SK-N-SH (cell line): Measurements from ENCODE around the gene C12orf43. TPM values are rescaled to one million over a fixed set of nuclear protein-coding genes. Genes with fewer than 3 reads are reported as not detected.

Source experiments
- CTCF ChIA-PET: fragments of 300-600, 350-600 bp; formaldehyde crosslinking; extraction: SDS; loops from one replicate; lab custom pipeline; 2021; lab: Yijun Ruan, JAX
- POLR2A ChIA-PET: fragments of 350-600 bp; sonication (Branson Sonifier 250); formaldehyde crosslinking; extraction: SDS; loops from one replicate; lab custom pipeline; 2020; ENCODE audit warnings: antibody characterized with exemption, inconsistent platforms; lab: Yijun Ruan, JAX
- DNase-seq: peaks from one replicate; pipeline ENCODE4 v3.0.0; 2012
- H2AFZ ChIP-seq: fragments of 200-600 bp; sonication (generic); 2 replicates; pipeline ENCODE4 v1.8.1; 2016; ENCODE audit warnings: antibody characterized with exemption, mild to moderate bottlenecking, low read depth
- H3F3A ChIP-seq: fragments of 200-600 bp; sonication (generic); replicated peaks from 2 replicates; pipeline ENCODE3; 2016; ENCODE audit warnings: antibody characterized with exemption, mild to moderate bottlenecking; ENCODE audit not compliant: insufficient read depth
- H3K27ac ChIP-seq, 2 experiments: fragments of 200-500 bp in 1 of 2; fragments of 200-600 bp in 1 of 2; sonication (Bioruptor generic) in 1 of 2; sonication (generic), shearing (Covaris generic) in 1 of 2; 2 replicates each; pipeline versions ENCODE4 v1.5.1 to v1.6.1; 2014 to 2016; ENCODE audit warnings: low read depth in 2 of 2, inconsistent platforms in 1 of 2, low read length in 1 of 2, mild to moderate bottlenecking in 1 of 2, mixed read lengths in 1 of 2
- H3K27me3 ChIP-seq: fragments of 200-600 bp; sonication (generic), shearing (Covaris generic); 2 replicates; pipeline ENCODE4 v1.6.1; 2016; ENCODE audit warnings: mixed run types; ENCODE audit not compliant: insufficient read depth
- H3K36me3 ChIP-seq, 2 experiments: fragments of 200-500 bp in 1 of 2; fragments of 200-600 bp in 1 of 2; sonication (Bioruptor generic) in 1 of 2; sonication (generic) in 1 of 2; replicated peaks in 1 of 2; 2 replicates each; pipeline versions ENCODE3 to v1.5.1; 2014 to 2016; ENCODE audit warnings: low read length in 1 of 2, mild to moderate bottlenecking in 1 of 2; ENCODE audit not compliant: insufficient read depth in 2 of 2, control insufficient read depth in 1 of 2
- H3K4me1 ChIP-seq, 2 experiments: fragments of 200-500 bp in 1 of 2; fragments of 200-600 bp in 1 of 2; sonication (Bioruptor generic) in 1 of 2; sonication (generic), shearing (Covaris generic) in 1 of 2; 2 replicates each; pipeline versions ENCODE4 v1.5.1 to v1.6.1; 2014 to 2016; ENCODE audit warnings: low read depth in 1 of 2, low read length in 1 of 2, mixed run types in 1 of 2; ENCODE audit not compliant: insufficient read depth in 2 of 2, control insufficient read depth in 1 of 2
- H3K4me2 ChIP-seq: fragments of 200-600 bp; sonication (generic), shearing (Covaris generic); 2 replicates; pipeline ENCODE4 v1.6.1; 2017; ENCODE audit warnings: mixed run types
- H3K4me3 ChIP-seq, 2 experiments: fragments of 200-500 bp in 1 of 2; fragments of 200-600 bp in 1 of 2; sonication (Bioruptor generic) in 1 of 2; sonication (generic), shearing (Covaris generic) in 1 of 2; 2 replicates each; pipeline versions ENCODE4 v1.5.1 to v1.8.1; 2014 to 2016; ENCODE audit warnings: low read depth in 2 of 2, inconsistent platforms in 1 of 2, low read length in 1 of 2, mild to moderate bottlenecking in 1 of 2, mixed read lengths in 1 of 2, moderate library complexity in 1 of 2
- H3K79me2 ChIP-seq: fragments of 200-600 bp; sonication (generic); 2 replicates; pipeline ENCODE4 v1.8.1; 2017; ENCODE audit warnings: mild to moderate bottlenecking; ENCODE audit not compliant: insufficient read depth
- H3K9ac ChIP-seq: fragments of 200-600 bp; sonication (generic); 2 replicates; pipeline ENCODE4 v1.6.1; 2017; ENCODE audit warnings: mixed run types
- H3K9me2 ChIP-seq: fragments of 200-600 bp; sonication (generic); 2 replicates; pipeline ENCODE4 v1.6.1; 2017; ENCODE audit warnings: mixed run types
- H3K9me3 ChIP-seq: fragments of 200-600 bp; sonication (generic); 2 replicates; pipeline ENCODE4 v1.6.1; 2017; ENCODE audit warnings: mixed run types, mild to moderate bottlenecking, moderate library complexity
- H4K20me1 ChIP-seq: fragments of 200-600 bp; sonication (generic); 2 replicates; pipeline ENCODE4 v1.6.1; 2017; ENCODE audit warnings: mild to moderate bottlenecking, mixed run types; ENCODE audit not compliant: insufficient read depth
- CHD2 ChIP-seq: fragments of 150-350 bp; IDR thresholded peaks from 2 replicates; pipeline ENCODE4 v1.6.1; 2018; ENCODE audit warnings: low read length; ENCODE audit not compliant: partially characterized antibody
- ELF1 ChIP-seq: IDR thresholded peaks from 2 replicates; pipeline ENCODE4 v1.4.0; 2012
- FOXJ3 ChIP-seq: sonication (generic); formaldehyde crosslinking; IDR thresholded peaks from 2 replicates; pipeline ENCODE4 v1.5.1; 2020; ENCODE audit warnings: mild to moderate bottlenecking, missing genetic modification reagents
- GABPA ChIP-seq: IDR thresholded peaks from 2 replicates; pipeline ENCODE4 v1.4.0; 2012; ENCODE audit warnings: low read depth, mild to moderate bottlenecking
- GATA2 ChIP-seq: sonication (generic); formaldehyde crosslinking; IDR thresholded peaks from 2 replicates; pipeline ENCODE4 v1.5.0; 2020; ENCODE audit warnings: mild to moderate bottlenecking, missing genetic modification reagents
- IRF3 ChIP-seq: fragments of 150-350 bp; IDR thresholded peaks from 2 replicates; pipeline ENCODE4 v1.6.1; 2016; ENCODE audit warnings: mild to moderate bottlenecking, low read depth, low read length
- JUND ChIP-seq: IDR thresholded peaks from 2 replicates; pipeline ENCODE4 v1.4.0; 2012
- MEF2A ChIP-seq: IDR thresholded peaks from 2 replicates; pipeline ENCODE4 v1.4.0; 2012; ENCODE audit warnings: low read depth, borderline replicate concordance
- MXI1 ChIP-seq: IDR thresholded peaks from 2 replicates; pipeline ENCODE4 v1.6.1; 2012; ENCODE audit warnings: mild to moderate bottlenecking, low read depth, low read length, improper control_type of control experiment
- NRF1 ChIP-seq: IDR thresholded peaks from 2 replicates; pipeline ENCODE4 v1.6.1; 2012; ENCODE audit warnings: low read depth, mild to moderate bottlenecking, low read length
- PBX3 ChIP-seq: IDR thresholded peaks from 2 replicates; pipeline ENCODE4; 2012
- POLR2AphosphoS5 ChIP-seq: IDR thresholded peaks from 2 replicates; pipeline ENCODE4 v1.6.1; 2012; ENCODE audit warnings: low read depth, low read length
- RAD21 ChIP-seq: IDR thresholded peaks from 2 replicates; pipeline ENCODE4 v1.6.1; 2012; ENCODE audit warnings: mild to moderate bottlenecking, low read length
- RXRA ChIP-seq: IDR thresholded peaks from 2 replicates; pipeline ENCODE4 v1.4.0; 2012; ENCODE audit warnings: low read depth, mild to moderate bottlenecking, borderline replicate concordance
- SIN3A ChIP-seq: IDR thresholded peaks from 2 replicates; pipeline ENCODE4 v1.6.1; 2012; ENCODE audit warnings: low read depth, mild to moderate bottlenecking, low read length, moderate library complexity, borderline replicate concordance
- SMC3 ChIP-seq: IDR thresholded peaks from 2 replicates; pipeline ENCODE4 v1.6.1; 2012; ENCODE audit warnings: low read depth, low read length, improper control_type of control experiment
- TAF1 ChIP-seq: IDR thresholded peaks from 2 replicates; pipeline ENCODE4 v1.6.1; 2012; ENCODE audit warnings: low read depth, mild to moderate bottlenecking, low read length, moderate library complexity, borderline replicate concordance
- TCF12 ChIP-seq: IDR thresholded peaks from 2 replicates; pipeline ENCODE4 v1.4.0; 2012
- TEAD4 ChIP-seq: IDR thresholded peaks from 2 replicates; pipeline ENCODE4 v1.4.0; 2012; ENCODE audit warnings: mild to moderate bottlenecking, borderline replicate concordance; ENCODE audit not compliant: insufficient read depth
- USF1 ChIP-seq: IDR thresholded peaks from 2 replicates; pipeline ENCODE4 v1.4.0; 2012; ENCODE audit warnings: low read depth, borderline replicate concordance
- YY1 ChIP-seq: IDR thresholded peaks from 2 replicates; pipeline ENCODE4 v1.4.0; 2012; ENCODE audit warnings: low read depth, mild to moderate bottlenecking
- ZBTB33 ChIP-seq: IDR thresholded peaks from 2 replicates; pipeline ENCODE4 v1.4.0; 2012; ENCODE audit warnings: low read depth, borderline replicate concordance
- WGBS: methylation state at CpG from one replicate; pipeline ENCODE4 v1.1.6; 2017; ENCODE audit warnings: low lambda C conversion rate; 5-methylcytosine and 5-hydroxymethylcytosine counted together
- polyA plus RNA-seq, 3 experiments: library from polyadenylated mRNA; depleted of rRNA; stranded (reverse); fragments of >200 nt; gene quantifications; 2 replicates each; pipeline ENCODE4 v1.2.3, GENCODE V29; 2012

C12orf43 gene
- polyA plus RNA-seq, 1 of the 3 experiments (the other 2 are of a cell fraction): 13.9 TPM

- H4K20me1 ChIP-seq: no peaks in the 10 kb centered on the region
- no peaks in the 10 kb centered on the region for H3K9me3 ChIP-seq
- WGBS: 21% methylated on average over 1 of the region's 1 CpG
- no peaks in the 10 kb centered on the region for H3K27me3 ChIP-seq
- ChIA-PET POLR2A (no interaction called here), CTCF (no interaction called here)
- no peak overlapping the region for H3K4me2 ChIP-seq
- H2AFZ ChIP-seq: no peak overlapping the region
- no peaks in the 10 kb centered on the region for H3F3A ChIP-seq
- no peaks in the 10 kb centered on the region for H3K36me3 ChIP-seq
- no peaks in the 10 kb centered on the region for H3K9me2 ChIP-seq
- H3K27ac ChIP-seq: no peak overlapping the region
- peaks cover 0 to 2% of the 10 kb centered on the region in 2 experiments; a peak in 1 of 4 replicates for H3K4me1 ChIP-seq
- H3K9ac ChIP-seq: no peak overlapping the region
- H3K79me2 ChIP-seq: no peaks in the 10 kb centered on the region
- no peak for DNase-seq
- no peak overlapping the region for H3K4me3 ChIP-seq
- no peak for TF ChIP-seq RXRA
- no peak for TF ChIP-seq GABPA
- no peak for TF ChIP-seq SIN3A
- TF ChIP-seq IRF3: no peak
Measured at GRCh38 chr12:121064116-121064515, 47.8 kb upstream of the C12orf43 start.

GRCh38 chr12:121062391-121063045 lies 46.2 kb upstream of the C12orf43 start:
- Histone ChIP-seq H3F3A (no peaks in the 10 kb centered on the region), H3K4me3 (no peak overlapping the region), H3K9me2 (no peaks in the 10 kb centered on the region), H3K4me2 (no peak overlapping the region), H3K4me1 (peaks cover 0 to 2% of the 10 kb centered on the region in 2 experiments; a peak in 1 of 4 replicates), H3K79me2 (no peaks in the 10 kb centered on the region), H3K36me3 (no peaks in the 10 kb centered on the region), H3K27me3 (no peaks in the 10 kb centered on the region), H3K9me3 (no peaks in the 10 kb centered on the region), H4K20me1 (no peaks in the 10 kb centered on the region), H3K27ac (no peak overlapping the region), H2AFZ (no peak overlapping the region), H3K9ac (no peak overlapping the region)
- DNase-seq: no peak
- ChIA-PET CTCF (interaction anchor here (1.1 to 6.7 kb wide), 7 partner anchors 12 to 168 kb away, joined by 3 to 59 read pairs (median 7); no protein-coding TSS in a partner anchor), POLR2A (no interaction called here)
- 71% methylated on average over 11 of the region's 11 CpGs for WGBS
- no peak for TF ChIP-seq PBX3
- no peak for TF ChIP-seq NRF1
- no peak for TF ChIP-seq YY1
- no peak for TF ChIP-seq JUND
- no peak for TF ChIP-seq SMC3
- no peak for TF ChIP-seq TEAD4
- TF ChIP-seq TCF12: no peak
- TF ChIP-seq USF1: no peak
- no peak for TF ChIP-seq MEF2A
- no peak for TF ChIP-seq GABPA
- no peak for TF ChIP-seq CHD2
- no peak for TF ChIP-seq ELF1
- TF ChIP-seq TAF1: no peak
- TF ChIP-seq MXI1: no peak
- TF ChIP-seq POLR2AphosphoS5: no peak
- TF ChIP-seq GATA2 (CRISPR knock-in tag): no peak
- no peak for TF ChIP-seq FOXJ3 (CRISPR knock-in tag)
- TF ChIP-seq RAD21: no peak
- no peak for TF ChIP-seq ZBTB33
